Osteocyte (in vitro differentiated cells): ENCODE measurements around the gene GNAO1. TPM values are rescaled to one million over a fixed set of nuclear protein-coding genes. Genes with fewer than 3 reads are reported as not detected.

ENCODE experiments used
- DNase-seq: peaks from one replicate; pipeline ENCODE4 v3.0.0; 2021; ENCODE audit warnings: mixed read lengths; ENCODE audit not compliant: unreplicated experiment; ENCODE audit errors: extremely low spot score
- H3K27ac Mint-ChIP-seq: one replicate; pipeline ENCODE4 v1.8.0; 2021; ENCODE audit warnings: mild to moderate bottlenecking, mixed read lengths; ENCODE audit not compliant: unreplicated experiment
- H3K27me3 Mint-ChIP-seq: one replicate; pipeline ENCODE4 v1.8.0; 2021; ENCODE audit warnings: mixed read lengths; ENCODE audit not compliant: unreplicated experiment
- H3K36me3 Mint-ChIP-seq: one replicate; pipeline ENCODE4 v1.8.0; 2021; ENCODE audit warnings: mixed read lengths; ENCODE audit not compliant: unreplicated experiment
- H3K4me1 Mint-ChIP-seq: one replicate; pipeline ENCODE4 v1.8.0; 2021; ENCODE audit warnings: mixed read lengths; ENCODE audit not compliant: unreplicated experiment
- H3K4me3 Mint-ChIP-seq: one replicate; pipeline ENCODE4 v1.8.0; 2021; ENCODE audit warnings: mild to moderate bottlenecking, moderate library complexity, mixed read lengths; ENCODE audit not compliant: unreplicated experiment
- H3K9me3 Mint-ChIP-seq: one replicate; pipeline ENCODE4 v1.8.0; 2021; ENCODE audit warnings: mixed read lengths; ENCODE audit not compliant: unreplicated experiment
- total RNA-seq: library from RNA; stranded (reverse); gene quantifications from 2 replicates; pipeline ENCODE4 v1.2.1, GENCODE V29; 2021
- TF ChIP-seq, protein P1 (sequence below): fragments of 200-600 bp; sonication (generic); IDR thresholded peaks from 2 replicates; pipeline ENCODE4 v1.5.0; 2021; ENCODE audit warnings: antibody characterized with exemption, mild to moderate bottlenecking, moderate library complexity

Gene GNAO1
- total RNA-seq, 1 donor from 2014 or later = 0.56 TPM

DNA sequence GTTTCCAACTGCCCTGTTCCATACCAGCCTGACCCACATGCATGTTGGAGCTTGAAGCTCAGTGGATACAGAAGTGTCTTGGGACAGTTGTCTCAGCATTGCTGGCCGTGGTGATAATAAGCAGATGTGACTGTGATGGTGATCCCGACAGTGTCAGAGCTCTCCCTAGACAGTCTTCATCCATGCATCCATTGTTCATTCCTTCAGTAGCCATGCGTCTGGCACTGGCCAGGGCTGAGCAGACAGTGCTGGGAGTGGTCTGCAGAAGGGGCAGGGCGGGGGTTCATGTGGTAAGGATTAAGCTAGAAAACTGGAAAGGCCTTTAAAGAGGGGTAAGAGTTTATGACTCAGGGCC lies 68.1 kb downstream of the GNAO1 start:
- no peak for DNase-seq
- Mint-ChIP-seq H3K27ac (no peak overlapping the region), H3K9me3 (no peaks in the 10 kb centered on the region), H3K4me1 (peaks cover 18% of the 10 kb centered on the region), H3K27me3 (peaks cover 19% of the 10 kb centered on the region), H3K4me3 (no peak overlapping the region), H3K36me3 (no peaks in the 10 kb centered on the region)
- TF ChIP-seq, protein P1, sequence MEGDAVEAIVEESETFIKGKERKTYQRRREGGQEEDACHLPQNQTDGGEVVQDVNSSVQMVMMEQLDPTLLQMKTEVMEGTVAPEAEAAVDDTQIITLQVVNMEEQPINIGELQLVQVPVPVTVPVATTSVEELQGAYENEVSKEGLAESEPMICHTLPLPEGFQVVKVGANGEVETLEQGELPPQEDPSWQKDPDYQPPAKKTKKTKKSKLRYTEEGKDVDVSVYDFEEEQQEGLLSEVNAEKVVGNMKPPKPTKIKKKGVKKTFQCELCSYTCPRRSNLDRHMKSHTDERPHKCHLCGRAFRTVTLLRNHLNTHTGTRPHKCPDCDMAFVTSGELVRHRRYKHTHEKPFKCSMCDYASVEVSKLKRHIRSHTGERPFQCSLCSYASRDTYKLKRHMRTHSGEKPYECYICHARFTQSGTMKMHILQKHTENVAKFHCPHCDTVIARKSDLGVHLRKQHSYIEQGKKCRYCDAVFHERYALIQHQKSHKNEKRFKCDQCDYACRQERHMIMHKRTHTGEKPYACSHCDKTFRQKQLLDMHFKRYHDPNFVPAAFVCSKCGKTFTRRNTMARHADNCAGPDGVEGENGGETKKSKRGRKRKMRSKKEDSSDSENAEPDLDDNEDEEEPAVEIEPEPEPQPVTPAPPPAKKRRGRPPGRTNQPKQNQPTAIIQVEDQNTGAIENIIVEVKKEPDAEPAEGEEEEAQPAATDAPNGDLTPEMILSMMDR = no peak

DNA sequence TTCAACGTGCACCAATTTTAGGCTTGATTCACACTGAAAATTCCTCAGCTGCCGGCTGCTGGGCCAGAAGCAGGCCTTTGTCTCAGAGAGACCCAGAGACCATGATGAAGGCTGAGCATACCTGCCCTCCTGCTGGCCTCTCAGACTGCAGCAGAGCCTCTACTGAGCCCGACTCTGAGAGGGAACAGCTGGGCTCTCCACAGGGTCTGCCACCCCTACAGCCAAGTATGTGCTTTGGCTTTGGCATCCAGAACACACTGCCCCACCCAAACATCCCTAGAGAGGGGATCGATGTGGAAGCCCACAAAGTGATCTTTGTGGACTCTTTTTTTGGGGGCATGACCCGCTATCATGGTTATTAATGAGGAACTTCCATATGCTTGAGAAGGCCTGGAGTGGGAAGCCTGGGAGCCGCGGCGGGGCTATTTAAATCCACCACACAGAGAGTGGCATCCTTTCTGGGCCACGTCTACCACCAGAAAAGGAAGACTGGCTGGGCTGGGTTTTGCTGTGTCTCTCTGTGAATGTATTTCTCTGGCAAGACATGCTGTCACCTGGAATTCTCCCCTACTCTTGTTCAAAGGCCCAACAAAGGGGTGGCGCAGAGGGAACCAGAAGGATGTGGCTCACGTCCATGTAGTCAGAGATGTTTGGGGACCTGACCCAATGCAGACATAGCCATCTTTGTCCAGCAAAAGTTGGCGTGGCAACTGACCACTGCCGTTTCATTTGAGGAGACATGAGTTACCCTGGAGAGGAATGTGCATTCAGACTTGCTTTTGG lies 69.3 kb downstream of the GNAO1 start:
- TF ChIP-seq, protein P1 = no peak
- Mint-ChIP-seq H3K36me3 (no peaks in the 10 kb centered on the region), H3K9me3 (no peaks in the 10 kb centered on the region), H3K4me1 (peaks cover 18% of the 10 kb centered on the region), H3K27ac (no peak overlapping the region), H3K4me3 (no peak overlapping the region), H3K27me3 (peaks cover 7% of the 10 kb centered on the region)
- DNase-seq = no peak

DNA sequence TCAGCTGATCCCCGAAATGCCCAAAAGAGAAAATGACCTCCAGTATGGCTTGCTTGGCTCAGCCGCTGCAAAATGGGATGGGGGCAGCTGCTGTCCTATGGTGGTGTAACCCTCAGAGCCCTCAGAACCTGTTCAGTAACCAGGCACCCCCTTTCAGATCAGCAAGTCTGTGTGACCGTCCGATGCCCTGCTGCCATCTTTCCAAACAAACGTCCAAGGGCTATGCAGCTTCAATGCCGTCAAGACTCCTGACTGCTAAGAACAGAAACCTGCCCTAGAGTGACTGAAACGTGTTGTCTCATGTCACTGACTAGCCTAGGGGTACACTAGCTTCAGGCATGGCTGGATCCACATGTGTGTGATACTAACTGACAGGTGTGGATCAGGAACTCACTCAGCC lies 70.4 kb downstream of the GNAO1 start:
- DNase-seq = no peak
- Mint-ChIP-seq H3K4me3 (no peak overlapping the region), H3K9me3 (no peaks in the 10 kb centered on the region), H3K27me3 (no peaks in the 10 kb centered on the region), H3K36me3 (no peaks in the 10 kb centered on the region), H3K4me1 (peaks cover 18% of the 10 kb centered on the region), H3K27ac (no peak overlapping the region)
- TF ChIP-seq, protein P1 = no peak

DNA sequence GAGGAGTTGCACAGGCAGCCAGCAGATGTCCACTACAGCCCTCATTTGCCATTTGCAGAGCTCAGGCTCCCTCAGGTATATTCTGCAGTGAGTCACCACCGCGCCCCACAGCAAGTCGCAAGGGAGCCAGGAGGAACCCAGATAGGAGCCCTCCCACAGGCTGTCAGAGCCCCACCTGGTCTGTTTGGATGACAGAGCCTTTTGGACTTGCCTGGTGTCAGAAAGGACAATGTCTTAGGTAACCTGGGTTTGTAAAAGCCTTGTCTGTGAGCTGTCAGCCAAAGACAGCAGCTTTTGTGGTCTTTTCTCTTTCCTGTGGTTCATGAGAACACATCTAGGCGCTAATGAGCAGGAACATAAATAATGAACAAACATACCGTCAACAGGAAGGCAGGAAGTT lies 70.9 kb downstream of the GNAO1 start:
- Mint-ChIP-seq H3K9me3 (no peaks in the 10 kb centered on the region), H3K4me3 (no peak overlapping the region), H3K27me3 (no peaks in the 10 kb centered on the region), H3K27ac (no peak overlapping the region), H3K36me3 (no peaks in the 10 kb centered on the region), H3K4me1 (peaks cover 15% of the 10 kb centered on the region)
- DNase-seq = no peak
- TF ChIP-seq, protein P1 = no peak

DNA sequence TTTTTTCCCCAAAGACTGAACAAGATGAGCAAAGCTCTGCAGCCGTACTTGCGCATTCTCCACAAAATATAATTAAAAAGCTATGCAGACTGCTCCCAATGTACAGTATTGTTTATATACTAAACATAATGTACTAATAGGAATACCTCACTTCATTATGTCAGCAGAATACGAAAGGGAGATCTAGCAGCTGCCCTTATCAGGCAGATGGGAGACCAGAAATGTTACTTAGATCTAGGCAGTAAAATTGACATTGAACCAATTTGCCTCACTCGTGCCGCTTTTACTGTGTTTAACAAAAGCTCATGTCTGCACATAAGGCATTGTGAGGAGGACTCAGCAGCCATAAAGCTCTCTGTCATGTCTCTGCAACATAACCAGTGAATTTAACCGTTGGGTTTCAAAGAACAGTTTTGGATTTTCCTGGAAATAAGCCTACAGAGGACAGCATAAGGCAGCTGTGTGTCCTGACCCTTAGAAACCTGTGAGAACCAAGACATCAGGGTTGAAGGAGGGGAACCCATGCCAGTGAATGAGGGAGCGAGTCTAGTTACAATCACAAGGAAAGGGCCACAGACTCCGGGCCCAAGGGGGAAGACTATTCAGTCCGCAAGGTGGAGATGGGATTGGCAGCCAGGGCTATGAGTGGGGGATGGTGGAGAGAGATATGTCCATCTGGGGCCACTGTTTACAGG lies 71.4 kb downstream of the GNAO1 start:
- TF ChIP-seq, protein P1 = no peak
- no peak for DNase-seq
- Mint-ChIP-seq H3K27me3 (no peaks in the 10 kb centered on the region), H3K4me1 (peaks cover 11% of the 10 kb centered on the region), H3K4me3 (no peak overlapping the region), H3K9me3 (no peaks in the 10 kb centered on the region), H3K36me3 (no peaks in the 10 kb centered on the region), H3K27ac (no peak overlapping the region)
